Measurements from ENCODE around the gene PBRM1.

Gene PBRM1

DNA sequence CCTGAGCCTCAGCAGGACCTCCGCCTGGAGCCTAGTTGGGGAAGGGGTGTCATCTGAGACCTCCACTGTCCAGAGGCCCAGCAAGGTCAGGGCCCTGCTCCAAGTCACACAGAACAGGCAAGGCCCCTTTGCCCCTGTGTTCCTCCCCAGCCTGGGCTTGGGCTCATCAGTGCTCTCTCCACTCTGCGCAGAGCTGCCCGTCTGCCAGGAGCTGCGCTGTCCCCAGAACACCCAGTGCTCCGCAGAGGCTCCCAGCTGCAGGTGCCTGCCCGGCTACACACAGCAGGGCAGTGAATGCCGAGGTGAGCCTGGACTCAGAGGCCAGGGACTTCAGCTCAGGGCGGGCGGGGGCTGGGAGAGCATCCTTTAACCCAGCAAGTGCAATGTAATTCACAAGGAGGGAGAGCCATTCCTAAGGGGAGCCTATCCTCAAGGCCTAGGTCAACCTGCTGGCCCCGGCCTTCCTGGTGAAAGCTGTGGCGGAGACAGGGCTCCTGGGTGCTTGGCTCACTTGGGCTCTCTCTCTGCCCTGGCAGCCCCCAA, 182.8 kb downstream of the PBRM1 start:
- DNase-seq = no peak

DNA sequence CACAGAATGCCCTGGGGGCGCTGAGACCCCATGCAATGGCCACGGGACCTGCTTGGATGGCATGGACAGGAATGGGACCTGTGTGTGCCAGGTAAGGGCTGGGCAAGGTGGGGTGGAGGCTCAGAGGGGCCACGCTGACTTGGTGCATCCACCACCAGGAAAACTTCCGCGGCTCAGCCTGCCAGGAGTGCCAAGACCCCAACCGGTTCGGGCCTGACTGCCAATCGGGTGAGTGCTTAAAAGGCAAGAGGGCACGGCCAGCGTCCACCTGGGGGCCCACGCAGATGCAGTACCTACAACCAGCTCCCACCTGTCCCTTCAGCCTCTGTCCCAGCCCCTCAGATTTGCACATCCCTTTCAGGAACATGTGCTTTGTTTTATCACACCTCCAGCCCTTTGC, 183.7 kb downstream of the PBRM1 start:
- no peak for DNase-seq

DNA sequence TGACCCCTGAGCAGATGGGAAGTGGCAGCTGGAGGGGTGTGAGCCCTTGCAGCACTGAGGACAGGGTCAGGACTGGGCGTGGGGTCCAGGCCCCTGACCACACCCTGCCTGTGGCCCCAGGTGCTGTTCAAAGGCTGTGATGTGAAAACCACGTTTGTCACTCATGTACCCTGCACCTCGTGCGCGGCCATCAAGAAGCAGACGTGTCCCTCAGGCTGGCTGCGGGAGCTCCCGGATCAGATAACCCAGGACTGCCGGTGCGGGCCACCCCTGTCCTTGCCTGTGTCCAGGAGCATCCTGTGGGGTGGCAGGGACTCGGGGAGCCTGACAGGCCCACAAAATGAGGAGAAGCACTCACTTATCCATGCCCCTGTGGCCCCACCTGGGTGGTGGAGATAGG, 184.7 kb downstream of the PBRM1 start:
- DNase-seq = no peak

DNA sequence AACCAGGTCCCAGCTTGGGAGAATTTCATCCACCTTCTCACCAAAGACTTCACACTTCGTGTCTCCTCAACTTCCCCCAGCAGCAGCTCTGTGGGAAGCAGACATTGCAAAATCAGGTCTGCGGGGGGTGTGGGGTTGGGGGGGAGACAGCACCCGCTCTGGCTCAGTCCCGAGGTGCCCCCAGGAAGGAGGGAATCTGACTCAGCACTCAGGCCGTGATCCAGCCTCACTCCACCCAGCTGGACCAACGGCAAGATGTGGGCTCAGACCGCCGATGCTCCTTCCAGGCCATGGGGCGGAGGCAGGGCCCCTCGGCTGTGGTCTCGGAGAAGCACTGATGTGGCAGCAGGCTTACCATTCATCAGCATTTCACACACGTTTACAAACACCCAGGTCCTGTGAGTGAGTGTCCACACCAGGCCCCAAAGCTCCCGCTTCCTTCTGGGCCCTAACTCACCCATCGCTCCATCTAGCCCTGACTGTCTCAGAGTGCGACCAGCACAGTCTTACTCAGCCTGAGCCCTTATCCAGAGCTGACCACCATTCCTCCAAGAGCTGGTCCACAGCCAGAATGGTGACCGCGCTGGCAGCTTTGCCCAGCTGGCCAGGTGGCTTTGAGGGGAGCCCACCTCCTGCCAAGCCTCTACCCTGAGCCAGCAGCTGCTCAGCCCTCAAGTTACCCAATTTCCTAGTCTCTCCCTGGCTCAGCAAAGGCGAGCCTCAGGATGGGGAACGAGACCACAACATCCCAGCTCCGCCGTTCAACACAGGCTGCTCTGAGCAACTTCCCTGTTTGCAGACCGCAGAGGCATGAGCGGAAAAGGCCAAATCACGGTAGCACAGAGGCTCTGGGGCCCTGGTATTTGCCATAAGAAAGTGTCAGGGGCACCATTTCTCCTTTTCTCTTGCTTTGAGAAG, 187.3 kb downstream of the PBRM1 start:
- DNase-seq = no peak

DNA sequence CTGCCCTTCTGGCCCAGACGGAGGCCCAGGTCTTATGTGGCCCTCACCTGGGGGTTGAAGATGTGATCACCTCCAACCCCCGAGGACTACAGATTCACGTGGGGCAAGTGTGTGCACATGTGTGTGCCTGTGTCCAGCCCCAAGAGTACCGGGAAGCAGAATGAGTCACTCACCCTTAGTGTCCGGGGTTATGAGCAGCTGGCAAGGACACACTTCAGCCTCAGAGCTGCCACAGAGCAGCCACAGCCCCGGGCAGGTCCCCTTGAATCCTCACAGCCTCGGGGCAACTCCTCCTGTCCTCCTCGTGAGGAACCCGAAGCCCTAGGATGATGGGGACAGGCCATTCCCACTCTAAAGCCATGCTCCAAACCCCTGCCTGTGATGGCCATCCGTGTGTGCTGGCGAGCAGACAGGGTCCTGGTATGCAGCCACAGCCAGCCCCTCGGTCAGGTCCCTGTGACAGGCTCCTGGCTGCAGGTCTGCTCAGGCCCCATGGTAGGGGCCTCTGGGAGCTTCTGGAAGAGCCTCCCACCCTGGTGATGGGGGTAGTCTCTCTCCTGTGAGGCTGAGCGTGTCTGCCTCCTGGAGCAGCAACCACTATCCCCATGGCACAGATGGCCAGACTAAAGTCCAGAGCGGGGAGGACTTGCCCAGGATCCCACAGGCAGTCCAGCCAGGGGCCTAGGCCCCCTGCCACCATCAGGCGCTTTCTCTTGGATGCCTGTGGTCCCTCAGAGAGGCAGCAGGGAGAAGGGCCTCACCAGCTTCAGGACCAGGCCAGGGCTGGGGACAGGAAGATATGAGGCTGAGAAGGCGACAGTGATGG, 189.7 kb downstream of the PBRM1 start:
- DNase-seq = no peak

All from activated effector memory CD4-positive, alpha-beta T cell treated with Interleukin-2 at 50 U/mL for 16 hours (primary cell).